ENCODE measurements around the gene RBM6.

- TF ChIP-seq POLR2A (IDR thresholded peaks at IDR 0.05), result no peak
- TF ChIP-seq, protein P1, sequence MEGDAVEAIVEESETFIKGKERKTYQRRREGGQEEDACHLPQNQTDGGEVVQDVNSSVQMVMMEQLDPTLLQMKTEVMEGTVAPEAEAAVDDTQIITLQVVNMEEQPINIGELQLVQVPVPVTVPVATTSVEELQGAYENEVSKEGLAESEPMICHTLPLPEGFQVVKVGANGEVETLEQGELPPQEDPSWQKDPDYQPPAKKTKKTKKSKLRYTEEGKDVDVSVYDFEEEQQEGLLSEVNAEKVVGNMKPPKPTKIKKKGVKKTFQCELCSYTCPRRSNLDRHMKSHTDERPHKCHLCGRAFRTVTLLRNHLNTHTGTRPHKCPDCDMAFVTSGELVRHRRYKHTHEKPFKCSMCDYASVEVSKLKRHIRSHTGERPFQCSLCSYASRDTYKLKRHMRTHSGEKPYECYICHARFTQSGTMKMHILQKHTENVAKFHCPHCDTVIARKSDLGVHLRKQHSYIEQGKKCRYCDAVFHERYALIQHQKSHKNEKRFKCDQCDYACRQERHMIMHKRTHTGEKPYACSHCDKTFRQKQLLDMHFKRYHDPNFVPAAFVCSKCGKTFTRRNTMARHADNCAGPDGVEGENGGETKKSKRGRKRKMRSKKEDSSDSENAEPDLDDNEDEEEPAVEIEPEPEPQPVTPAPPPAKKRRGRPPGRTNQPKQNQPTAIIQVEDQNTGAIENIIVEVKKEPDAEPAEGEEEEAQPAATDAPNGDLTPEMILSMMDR (IDR thresholded peaks at IDR 0.05), result no peak
Measured at GRCh38 chr3:49926117-49926728, 13.7 kb upstream of the RBM6 start.
